GM20431 (cell line): ENCODE data around the gene SUPT3H.

Experiments used
- in situ Hi-C: fragments of 300-500 bp; cut with MseI, MboI; formaldehyde crosslinking; loops from one replicate; pipeline ENCODE4 v1.15.0; 2020; ENCODE audit warnings: low sequenced_read_pairs; ENCODE audit not compliant: unreplicated experiment

Gene SUPT3H

DNA sequence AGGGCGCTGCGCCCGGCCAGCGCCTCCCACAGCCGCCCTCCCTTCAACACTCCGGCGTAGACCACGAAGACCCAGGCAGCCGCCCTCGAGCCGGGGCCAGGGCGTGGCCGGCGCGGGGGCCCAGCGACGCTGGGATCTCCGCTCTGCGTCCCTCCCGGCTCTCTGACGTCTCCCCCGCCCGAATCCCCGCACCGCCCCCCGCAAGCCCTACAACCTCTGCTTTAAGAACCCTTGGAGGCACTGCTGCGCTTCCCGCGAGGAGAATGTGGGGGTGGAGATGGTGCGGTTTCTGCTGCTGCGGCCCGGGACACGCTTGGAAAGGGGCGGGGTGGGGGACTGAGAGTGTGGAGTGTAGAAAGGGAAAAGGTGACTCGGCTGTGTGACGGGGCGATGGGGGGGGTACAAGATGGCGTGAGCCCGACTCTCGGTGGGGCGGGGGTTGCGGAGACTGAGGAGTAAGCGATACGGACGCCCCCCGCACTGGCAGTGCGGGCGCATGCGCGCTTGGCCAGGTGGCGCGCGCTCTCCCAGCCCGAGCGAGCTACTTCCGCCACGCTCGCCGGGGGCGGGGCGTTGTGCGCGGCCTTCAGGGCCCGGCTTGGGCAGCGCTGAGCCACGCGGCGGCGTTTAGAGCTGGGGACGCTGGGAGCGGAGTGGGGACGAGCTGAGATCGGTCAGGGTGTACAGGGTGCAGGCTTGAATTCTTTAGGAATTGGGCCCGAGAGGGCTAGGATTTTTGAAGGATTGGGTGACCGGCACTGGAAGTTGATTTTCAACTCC is at the start of gene SUPT3H:
TSS of gene SUPT3H (minus strand) at position 381 of the 780 bp plus-strand sequence.
- in situ Hi-C loops = no loop called here

DNA sequence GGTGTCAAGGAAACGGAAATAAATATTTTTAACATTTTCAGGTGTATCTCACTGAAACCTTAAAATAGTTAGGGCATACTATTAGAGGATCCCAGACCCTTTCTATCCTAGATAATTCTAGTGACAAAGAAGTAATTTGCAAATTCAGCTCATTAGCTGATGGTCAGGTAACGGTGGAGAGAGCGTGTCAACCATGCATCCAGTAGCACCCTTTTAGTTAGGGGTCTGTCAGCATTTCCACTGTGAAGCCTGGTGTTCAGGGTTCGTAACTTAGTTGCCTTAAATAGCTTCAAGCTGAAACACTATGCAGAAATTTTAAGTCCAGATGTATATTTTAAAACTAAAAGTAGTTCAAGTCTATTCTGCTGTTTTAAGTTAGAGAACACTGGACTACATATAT is 48.5 kb upstream of the SUPT3H start:
- in situ Hi-C loops = no loop called here

DNA sequence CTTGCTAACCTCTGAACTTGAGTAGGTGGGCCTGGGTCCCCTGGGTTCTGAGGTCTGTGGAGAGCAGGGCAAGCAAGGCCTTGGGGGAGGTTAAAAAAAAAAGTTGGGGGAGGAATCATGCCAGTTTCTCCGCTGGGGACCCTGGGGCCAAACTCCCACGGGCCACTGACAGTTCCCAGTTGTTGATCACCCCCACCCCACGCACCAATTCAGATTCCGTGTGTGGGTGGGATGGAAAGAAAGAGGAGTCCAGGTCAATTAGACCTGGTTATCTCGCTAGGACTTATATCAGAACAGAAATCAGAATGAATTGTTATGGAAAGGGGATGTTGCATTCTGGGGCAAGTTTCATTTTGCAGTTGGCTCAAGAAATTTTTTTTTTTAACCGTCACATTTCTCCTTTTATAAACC is 46.7 kb upstream of the SUPT3H start:
- in situ Hi-C loops = no loop called here

DNA sequence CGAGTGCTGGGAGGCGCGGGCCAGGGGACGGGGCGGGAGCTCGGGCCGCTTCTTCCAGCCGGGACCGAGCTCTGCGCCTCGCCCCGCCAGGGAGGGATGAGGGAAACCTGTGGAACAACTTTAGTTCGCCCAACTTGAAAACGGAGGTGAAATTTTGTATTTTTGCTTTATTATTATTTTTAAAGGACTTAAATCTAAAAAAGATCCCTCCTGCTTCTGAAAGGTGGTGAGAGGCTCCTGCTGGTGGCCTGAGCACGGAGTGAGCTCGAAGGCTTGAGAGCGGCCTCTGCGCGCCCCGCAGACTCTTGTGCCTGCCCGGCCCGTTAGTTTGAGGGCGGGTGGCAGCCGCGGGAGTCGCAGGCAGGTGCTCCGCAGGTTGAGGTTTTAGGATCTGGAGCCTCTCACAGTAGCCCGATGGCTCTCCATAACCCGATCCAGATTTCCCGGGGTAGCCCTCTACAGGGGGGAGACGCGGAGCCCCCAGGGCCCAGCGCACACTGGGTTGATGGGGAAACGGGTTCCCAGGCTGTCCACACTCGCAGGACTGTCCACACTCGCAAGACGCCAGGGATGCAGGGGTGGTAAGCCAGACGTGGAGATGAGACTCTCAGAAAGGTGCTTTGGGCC is 46.2 kb upstream of the SUPT3H start:
- in situ Hi-C loops = no loop called here

DNA sequence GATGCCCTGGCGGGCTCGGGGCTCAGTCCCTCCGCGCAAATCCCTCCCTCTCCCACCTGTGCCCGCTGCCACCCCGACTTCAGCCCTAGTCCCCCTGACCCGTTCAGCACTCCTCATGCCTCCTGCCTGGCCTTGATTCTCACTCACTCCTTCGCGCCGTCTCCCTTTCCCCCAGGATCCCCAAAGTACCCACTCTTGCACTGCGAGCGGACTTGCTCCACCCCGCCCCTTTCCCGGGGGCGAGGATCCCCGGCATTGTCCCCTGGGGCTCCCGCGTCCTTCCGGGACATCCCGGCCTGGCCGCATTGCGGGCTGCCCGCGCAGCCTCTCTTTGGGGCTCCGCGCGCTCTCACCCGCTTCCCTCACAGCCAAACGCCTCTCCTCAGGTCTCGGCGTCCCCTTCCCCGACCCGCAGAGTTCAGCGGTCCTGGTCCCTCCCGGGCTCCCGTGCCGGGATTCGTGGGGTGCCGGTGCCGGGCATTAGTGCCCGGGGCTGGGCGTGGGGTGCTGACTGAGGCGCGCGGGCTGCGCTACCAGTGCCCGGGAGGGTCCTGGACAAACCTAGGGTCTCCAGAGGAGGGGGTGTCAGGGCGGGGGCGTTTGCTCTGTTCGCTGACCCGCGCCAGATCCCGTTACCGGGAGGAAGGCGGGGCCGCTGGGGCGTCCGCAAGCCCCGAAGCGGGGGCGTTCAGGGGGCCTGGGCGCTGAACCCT is 45.5 kb upstream of the SUPT3H start:
- in situ Hi-C loops = no loop called here

DNA sequence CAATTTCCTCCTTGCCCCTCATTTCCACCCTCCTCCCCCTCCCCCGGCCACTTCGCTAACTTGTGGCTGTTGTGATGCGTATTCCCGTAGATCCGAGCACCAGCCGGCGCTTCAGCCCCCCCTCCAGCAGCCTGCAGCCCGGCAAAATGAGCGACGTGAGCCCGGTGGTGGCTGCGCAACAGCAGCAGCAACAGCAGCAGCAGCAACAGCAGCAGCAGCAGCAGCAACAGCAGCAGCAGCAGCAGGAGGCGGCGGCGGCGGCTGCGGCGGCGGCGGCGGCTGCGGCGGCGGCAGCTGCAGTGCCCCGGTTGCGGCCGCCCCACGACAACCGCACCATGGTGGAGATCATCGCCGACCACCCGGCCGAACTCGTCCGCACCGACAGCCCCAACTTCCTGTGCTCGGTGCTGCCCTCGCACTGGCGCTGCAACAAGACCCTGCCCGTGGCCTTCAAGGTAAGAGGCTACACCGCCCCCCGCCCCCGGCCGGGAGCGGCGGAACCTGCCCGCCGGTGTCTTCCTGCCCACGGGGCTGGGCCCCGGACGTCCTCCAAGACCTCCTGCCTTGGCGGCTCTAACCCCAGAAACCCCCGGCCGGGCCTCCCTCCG is 44.9 kb upstream of the SUPT3H start:
- in situ Hi-C loops = no loop called here

DNA sequence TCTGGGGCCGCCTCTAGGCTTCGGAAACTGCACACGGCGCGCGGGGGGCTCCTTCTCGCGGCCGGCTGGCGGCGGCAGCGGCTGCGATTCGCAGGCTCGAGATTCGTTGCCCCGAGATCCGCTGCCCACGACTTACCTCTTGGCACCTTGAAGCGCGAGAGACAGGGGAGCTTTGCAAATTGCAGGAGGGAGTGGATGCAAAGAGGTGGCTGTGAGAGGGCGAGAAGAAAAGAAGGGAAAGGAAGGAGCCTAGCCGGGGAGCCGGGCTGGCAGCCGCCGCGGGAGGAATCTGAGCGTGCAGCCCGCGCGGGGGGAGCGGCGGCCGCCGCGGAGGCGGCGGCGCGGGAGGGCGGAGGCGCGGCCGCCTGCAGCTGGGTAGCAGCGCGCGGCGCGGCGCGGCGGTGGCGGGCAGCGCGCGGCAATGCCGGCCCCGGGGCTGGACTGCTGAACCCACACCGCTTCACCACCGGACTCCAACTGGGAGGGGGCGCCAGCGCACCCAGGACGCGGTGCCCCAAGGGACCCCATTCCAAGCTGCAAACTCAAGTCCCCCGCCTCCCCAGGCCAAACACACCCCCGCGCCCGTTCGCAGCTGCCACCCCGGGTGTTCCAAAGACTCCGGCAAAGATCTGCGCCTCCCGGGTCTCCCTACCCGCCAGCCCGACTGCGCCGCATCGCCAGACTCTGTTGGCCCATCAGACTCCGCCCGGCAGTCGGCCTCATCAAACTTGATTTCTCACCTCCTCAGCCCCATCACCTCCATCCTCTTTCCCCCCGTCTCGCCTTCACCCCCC is 44.2 kb upstream of the SUPT3H start:
- in situ Hi-C loops = no loop called here

DNA sequence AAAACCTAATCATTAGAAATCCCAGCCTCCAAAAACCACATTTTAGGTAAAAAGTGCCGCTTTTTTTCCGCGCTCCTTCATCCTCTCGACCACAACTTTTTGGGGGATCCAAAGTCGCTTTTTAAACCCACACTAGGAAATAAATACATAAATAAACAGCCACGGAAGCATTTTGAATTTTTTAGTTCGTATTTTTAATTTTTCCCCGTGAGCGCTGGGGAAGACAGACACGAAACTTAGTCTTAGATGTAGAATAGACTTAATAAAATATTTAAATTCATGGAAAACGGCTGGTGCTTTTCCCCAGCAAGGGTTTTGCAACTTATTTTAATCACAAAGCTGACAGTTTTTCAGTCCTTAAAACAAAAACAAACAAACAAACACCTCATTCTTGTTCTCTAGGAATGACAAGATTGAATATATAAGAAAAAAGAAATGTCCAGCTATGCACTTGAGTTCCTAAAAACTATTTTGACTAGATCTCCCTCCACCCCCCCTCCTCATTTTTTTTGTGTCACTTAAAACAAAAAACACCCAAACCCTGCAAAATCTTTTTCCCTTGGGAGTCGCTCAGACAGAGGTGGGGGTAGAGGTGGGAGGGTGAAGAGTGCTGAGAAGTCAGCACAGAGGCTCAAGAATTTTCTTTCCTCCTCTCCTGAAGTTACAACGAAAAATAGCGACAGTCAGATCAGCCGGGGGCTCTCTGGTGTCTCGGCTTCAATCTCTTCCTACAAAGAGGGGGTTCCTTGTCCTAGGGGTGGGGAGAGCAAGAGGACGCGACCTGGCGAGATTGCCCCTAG is 43.4 kb upstream of the SUPT3H start:
- in situ Hi-C loops = no loop called here

DNA sequence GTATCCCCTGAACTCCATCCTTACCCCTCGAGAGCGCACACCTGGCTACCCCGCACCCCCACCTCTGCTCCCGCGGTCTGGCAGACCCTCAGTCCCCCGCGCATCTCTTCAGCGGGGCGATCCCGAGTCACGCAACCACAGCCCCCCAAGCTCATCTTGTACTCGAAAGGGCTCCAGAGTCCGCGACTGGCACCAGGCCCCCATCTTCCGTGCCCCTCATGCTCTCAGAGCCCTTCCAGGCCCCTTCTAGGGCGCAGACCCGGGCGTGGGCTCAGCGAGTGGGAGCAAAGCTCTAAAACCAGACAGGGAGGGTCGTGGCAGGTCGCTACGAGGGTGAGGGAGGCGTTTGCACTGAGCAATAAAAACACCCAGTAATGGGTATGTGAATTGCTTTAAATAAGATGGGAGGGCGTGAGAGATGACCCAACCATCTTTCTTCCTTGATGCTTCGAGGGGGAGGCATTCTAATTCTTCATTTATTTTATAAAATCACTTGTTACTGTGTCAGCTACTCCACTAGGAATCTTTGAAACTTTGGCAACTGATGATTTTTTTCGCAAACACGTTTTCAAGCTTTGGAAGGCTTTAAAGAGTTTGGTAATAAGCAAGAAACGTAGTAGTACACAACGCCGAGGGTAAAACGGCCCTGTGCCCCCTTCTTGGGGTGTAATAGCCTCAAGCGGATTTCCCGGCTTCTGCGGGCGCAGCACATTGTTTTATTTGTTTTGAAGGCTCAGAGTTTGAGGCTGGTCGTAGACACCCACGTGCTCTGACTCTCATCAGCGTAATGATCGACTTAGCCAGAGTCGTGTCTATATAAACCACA is 42.6 kb upstream of the SUPT3H start:
- in situ Hi-C loops = no loop called here

DNA sequence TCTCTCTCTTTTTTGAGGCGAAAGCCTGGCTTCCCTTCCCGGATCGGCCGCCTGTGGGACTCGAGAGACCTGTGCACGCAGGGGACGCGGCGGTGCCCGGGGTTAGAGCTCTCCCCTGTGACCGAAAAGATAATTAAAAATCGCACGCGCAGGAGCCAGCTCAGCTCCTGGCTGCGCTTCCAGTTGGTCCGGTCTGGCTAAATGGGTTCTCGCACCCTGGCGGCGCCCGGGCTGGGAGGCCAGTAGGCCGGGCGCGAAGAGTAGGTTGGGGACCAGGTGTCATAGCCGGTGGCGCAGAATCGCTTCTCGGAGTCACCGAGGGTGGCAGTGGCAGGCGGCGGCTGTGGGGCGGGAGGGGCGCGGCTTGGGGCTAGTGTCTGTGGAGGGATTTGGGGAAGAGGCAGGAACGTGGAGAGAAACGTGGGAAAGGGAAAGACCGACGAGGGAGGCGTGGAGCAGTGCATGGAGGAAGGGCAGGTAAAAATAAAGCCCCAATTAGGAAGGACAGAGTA is 41.9 kb upstream of the SUPT3H start:
- in situ Hi-C loops = no loop called here

DNA sequence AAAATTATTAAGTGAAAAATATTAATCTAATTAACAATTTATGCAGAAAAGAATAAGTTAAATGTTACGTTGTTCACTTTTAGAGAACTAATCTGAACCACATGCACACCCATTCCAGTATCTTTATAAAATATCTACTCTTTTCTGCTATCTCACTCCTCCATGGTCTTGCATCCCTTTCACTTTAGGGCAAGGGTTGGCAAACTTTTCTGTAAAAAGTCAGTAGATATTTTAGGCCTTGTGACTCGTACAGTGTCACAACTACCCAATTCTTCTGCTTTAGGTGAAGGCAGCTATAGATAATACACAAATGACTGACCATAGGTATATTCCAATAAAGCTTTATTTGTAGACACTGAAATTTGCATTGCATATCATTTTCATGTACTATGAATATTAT is 39.7 kb upstream of the SUPT3H start:
- in situ Hi-C loops = no loop called here

DNA sequence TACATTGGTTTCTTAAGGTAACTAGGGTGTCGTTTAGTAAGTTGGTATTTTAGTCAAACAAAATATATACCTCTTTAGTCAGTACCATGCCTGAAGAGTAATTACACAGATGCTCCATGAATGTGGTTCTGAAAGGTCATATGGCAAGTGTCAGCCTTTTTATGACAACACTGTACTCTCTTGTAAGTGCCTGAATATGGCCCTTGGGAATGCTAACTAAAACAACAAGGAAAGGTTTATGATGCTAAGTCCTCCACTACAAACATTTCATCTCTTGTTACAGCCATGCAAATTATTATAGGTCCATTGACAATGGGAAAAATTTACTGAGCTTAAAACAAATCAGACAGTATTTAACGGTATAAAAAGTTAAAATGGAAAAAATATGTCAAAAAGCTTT is 39.0 kb upstream of the SUPT3H start:
- in situ Hi-C loops = no loop called here

DNA sequence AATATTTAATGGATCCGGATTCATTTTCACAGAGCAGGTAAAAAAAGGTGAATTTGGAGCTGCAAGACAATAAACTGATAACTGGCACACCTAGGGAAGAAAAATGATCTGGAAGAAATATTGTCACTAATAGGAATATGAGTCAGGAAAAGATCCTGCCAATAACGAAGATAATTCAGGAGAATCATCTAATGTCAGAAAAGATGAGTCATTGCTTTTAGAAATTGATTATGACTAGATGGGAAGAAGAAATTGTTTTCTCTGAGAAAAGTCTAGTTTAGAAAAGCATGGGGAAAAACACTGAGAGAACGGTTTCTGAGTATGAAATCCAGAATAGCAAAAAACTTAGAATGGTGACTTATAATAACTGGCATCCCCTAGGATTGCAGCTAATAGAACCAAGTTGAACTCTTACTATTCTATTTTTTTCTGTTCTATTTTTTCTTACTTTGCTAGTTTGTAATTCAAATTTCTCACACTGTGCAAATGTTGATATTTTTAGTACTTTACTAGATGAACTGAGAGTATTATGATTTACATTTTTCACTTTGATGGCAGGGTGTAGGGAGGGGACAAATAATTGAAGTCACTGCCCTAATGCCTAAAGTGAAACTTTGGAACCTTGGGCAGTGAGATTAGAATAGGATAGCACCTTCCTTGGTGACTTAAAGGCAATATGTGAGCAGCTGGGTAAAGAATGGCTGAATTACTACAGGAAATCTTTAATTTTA is 38.2 kb upstream of the SUPT3H start:
- in situ Hi-C loops = no loop called here

DNA sequence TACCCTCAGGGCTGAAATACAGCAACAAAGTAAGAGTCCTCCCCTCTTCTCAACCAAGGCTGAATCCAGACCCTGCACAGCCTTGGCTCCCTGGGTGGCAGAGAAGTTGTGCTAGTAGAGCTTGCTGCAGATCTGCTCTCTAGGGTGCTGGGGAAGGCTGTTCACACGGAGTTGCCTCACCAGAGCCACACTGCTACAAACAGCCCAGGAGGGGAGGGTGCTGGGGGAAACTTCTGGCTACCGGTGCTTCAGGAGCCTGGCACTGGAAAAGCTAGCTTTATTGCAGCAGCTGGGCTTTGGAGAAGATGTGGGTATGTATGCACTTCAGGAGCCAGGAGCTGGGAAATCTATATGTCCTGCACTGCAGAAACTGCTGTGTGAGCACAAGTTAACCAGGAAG is 37.6 kb upstream of the SUPT3H start:
- in situ Hi-C loops = no loop called here

DNA sequence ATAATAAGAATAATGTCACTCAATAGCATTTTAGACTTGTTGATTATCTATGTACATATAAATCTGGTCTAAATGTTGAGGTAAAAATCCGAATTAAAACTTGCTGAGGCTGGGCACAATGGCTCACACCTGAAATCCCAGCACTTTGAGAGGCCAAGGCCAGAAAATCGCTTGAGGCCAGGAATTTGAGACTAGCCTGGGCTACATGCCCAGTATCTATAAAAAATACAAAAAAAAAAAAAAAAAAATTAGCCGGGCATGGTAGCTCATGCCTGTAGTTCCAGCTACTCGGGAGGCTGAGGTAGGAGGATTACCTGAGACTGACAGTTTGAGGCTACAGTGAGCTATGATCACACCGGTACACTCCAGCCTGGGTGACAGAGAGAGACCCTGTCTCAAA is 34.2 kb upstream of the SUPT3H start:
- in situ Hi-C loops = no loop called here

DNA sequence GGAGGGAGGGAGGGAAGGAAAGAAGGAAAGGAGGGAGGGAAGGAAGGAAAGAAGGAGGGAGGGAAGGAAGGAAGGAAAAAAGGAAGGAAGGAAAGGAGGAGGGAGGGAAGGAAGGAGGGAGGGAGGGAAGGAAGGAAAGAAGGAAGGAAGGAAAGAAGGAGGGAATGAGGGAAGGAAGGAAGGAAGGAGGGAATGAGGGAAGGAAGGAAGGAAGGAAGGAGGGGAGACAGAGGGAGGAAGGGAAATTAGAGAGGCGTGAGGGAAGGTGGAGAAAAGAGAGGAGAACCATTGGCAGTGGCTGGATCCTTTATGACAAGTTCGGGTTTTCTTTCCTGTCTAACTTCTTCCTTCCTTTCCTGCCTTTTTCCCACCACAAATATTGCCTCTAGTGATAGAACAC is 22.3 kb upstream of the SUPT3H start:
- in situ Hi-C loops = no loop called here

DNA sequence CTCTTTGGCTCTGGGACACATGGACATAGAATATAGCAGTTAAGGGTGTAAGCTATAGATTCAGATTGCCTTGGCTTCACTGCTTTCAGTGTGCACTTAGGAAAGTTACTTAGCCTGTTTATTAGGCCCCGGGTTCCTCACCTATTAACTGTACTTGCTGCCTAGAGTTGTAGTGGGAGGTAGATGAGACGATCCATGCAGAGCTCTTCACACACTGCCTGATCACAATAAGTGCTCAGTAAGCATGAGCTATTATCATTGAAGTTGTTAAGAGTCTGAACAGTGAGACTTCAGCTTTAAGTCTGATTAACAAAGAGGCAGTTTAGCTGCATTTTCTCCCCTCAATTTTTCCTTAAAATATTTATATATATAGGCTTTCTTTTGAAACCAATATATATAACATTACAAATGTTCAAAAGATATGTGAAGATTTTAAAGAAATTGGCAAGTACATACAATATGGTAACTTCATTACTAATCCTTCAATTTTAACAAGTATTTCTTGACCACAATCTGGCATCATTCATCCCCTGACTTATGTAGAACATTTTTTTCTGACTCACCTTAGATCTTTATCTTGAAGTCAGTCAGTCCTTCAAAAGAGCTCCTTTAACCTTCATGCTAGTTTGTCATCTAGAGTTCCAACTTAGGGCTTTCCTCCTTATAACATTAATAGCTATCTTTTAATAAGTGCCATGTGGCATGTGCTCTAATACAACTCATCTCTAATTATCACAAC is 20.5 kb upstream of the SUPT3H start:
- in situ Hi-C loops = no loop called here
